Astrocyte of the spinal cord (primary cell): Measurements from ENCODE around the gene ABCA9.

Experiments
- DNase-seq: peaks from one replicate; pipeline ENCODE4 v3.0.0; 2011; ENCODE audit warnings: low read depth, low spot score
- H3K4me3 ChIP-seq: 2 replicates; pipeline ENCODE4 v1.5.1; 2011; ENCODE audit warnings: low read depth, mild to moderate bottlenecking, low read length, moderate library complexity
- in situ Hi-C: cut with HindIII; loops from 2 replicates; pipeline ENCODE4 v1.10.0; 2017; ENCODE audit warnings: low sequenced_read_pairs
- TF ChIP-seq, protein P1 (sequence below): IDR thresholded peaks from 2 replicates; pipeline ENCODE4 v1.5.1; 2012; ENCODE audit warnings: low read depth, mild to moderate bottlenecking, low read length, inconsistent platforms

ABCA9 gene

DNA sequence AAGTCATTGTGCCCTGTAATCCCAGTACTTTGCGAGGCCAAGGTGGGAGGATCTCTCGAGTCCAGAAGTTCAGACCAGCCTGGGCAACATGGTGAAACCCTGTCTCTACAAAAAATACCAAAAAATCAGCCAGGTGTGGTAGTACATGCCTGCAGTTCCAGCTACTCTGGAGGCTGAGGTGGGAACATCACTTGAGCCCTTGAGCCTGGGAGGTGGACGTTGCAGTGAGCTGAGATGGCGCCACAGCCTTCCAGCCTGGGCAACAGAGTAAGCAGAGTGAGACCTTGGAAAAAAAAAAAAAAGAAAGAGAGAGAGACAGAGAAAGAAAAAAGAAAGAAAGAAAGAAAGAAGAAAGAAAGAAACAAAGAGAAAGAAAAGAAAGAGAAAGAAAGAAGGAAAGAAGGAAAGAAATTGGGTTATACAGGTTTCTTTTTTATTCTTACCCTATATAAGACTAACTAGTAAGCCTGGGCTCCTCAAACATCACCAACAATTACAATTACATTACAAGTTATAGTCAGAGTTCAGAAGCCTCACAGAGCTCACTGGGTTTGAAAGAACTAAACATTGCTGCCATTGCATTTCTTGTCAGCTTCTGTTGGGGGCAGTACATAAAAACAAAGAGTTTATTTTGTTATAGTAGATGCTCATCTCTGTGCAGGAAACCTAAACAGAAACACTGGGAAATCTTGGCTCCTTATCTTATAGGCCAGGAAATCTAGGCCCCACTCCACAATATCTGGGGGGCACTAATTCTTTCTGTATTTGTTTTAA lies 6.7 kb upstream of the ABCA9 start:
- TF ChIP-seq, protein P1, sequence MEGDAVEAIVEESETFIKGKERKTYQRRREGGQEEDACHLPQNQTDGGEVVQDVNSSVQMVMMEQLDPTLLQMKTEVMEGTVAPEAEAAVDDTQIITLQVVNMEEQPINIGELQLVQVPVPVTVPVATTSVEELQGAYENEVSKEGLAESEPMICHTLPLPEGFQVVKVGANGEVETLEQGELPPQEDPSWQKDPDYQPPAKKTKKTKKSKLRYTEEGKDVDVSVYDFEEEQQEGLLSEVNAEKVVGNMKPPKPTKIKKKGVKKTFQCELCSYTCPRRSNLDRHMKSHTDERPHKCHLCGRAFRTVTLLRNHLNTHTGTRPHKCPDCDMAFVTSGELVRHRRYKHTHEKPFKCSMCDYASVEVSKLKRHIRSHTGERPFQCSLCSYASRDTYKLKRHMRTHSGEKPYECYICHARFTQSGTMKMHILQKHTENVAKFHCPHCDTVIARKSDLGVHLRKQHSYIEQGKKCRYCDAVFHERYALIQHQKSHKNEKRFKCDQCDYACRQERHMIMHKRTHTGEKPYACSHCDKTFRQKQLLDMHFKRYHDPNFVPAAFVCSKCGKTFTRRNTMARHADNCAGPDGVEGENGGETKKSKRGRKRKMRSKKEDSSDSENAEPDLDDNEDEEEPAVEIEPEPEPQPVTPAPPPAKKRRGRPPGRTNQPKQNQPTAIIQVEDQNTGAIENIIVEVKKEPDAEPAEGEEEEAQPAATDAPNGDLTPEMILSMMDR = peak; percentile 4
- no peak for DNase-seq
- no peak overlapping the region for H3K4me3 ChIP-seq
- in situ Hi-C loops = no loop called here

DNA sequence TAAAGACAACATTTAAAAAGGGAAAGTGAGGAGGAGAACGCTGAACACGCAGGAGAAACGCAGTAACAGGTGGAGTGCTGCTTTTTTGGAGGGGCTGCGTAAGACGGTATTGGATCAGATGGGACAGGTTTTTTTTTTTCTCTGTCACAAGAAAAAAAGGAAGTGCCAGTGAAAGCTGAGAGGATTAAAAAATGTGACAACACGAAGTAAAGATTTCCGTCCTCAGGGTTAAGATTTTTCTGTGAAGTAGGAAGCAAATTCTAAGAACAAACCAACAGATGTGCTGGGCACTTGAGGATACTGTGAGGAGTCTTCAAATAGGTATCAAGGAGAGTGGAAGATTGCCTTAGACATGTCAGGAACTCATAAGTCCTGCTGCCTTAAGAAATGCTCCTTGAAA lies 5.8 kb upstream of the ABCA9 start:
- no peak for DNase-seq
- H3K4me3 ChIP-seq = no peak overlapping the region
- TF ChIP-seq, protein P1 = no peak
- in situ Hi-C loops = no loop called here

DNA sequence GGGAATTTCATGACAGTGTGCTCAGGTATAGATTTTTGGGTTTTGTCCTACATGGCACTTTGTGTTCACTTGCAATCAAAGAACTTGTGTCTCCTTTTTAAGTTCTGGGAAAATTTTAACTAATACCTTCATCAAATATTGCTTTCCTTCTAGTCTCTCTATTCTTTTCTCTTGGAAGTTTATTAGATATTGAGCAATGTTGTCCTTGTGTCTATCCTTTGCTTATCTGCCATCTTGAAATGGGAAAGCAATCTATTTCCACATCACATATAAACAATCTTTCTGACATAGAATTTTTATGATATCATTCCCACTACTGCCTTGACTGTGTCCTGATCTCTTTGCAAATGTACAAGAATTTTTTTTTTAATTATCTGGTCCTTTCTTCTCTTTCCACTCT lies 4.4 kb upstream of the ABCA9 start:
- DNase-seq = no peak

DNA sequence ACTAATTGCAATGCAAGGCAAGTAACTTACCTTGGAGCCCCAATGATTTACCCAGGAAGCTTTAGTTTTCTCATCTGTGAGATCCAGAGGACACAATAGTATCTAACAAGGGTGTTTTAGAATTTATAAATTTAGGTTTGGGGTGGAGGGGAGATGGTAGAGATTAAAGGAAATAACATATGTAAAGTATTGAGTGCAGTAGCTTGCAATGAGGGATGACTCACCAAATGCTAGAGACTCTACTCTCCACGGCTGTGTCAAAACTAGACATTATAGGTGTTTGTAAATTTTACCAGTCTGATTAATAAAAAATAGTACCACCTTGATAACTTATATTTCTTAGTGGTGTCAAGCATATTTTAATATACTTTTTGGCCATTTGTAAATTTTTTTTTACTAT lies 3.7 kb upstream of the ABCA9 start:
- TF ChIP-seq, protein P1 = no peak
- DNase-seq = no peak
- H3K4me3 ChIP-seq = no peak overlapping the region
- in situ Hi-C loops = no loop called here

More for the DNA sequence above, 4.4 kb upstream of the ABCA9 start:
- no peak overlapping the region for H3K4me3 ChIP-seq
- in situ Hi-C loops = no loop called here
- TF ChIP-seq, protein P1 = no peak

DNA sequence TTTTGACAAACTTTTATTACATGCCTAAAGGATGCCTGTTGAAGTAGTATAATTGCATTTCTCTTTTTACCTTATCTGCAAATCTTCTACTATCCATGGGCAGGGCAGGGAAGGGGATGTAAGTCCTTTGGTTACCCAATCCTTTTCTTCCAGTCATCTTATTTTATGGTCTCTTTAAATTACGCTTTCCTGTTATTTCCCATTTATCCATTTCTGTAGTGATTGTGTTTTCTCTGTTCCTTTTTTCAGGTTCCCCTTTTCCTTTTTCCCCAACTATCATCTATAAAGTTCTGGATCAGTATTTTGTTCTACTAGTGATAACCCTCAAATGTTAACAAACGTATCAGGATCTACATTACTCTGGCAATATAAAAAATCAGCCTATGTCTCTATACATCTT lies 3.3 kb upstream of the ABCA9 start:
- TF ChIP-seq, protein P1 = no peak
- no peak for DNase-seq
- no peak overlapping the region for H3K4me3 ChIP-seq
- in situ Hi-C loops = no loop called here

DNA sequence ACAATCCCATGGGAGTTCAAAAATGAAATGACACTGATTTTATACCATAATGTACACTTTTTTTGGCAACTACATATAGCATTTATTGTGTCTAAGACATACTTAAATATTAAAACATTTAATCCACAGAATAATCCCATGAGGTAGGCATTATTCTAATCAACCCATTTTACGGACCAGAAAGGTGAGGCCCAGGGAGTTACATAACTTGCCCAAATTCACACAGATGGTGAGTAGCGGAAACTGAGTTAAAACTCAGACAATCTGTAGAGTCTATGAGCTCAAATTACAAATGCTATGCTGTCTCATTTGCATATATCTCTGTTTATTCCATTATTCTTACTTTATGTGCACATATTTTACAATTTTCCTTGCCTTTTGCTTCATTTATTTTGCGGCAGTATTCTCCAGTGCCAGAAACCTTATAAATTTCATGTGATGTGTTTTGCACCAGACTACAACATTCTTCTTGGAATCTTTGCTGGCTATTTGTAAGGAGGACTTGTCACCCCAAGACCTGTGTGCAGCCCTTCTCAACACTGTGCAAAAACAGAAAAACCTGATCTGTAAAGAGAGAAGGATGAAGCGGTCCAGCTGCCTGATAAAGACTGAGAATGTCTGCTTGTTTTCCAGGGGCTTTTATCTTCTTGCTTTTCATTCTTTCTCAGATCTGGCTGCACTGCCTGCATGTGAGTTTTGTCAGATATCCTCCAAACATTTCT lies 2.3 kb upstream of the ABCA9 start:
- in situ Hi-C loops = no loop called here
- no peak for DNase-seq
- H3K4me3 ChIP-seq = no peak overlapping the region
- TF ChIP-seq, protein P1 = no peak
